NCI-H1092 treated with DMSO at 0.1 percent for 48 hours (cell line): ENCODE data around the gene FSTL4.

Source experiments
- DNase-seq: peaks from one replicate; lab custom pipeline; 2025; lab: John Stamatoyannopoulos, UW

FSTL4 gene

GRCh38 chr5:133338504-133339355 lies 273.6 kb downstream of the FSTL4 start:
- DNase-seq: no peak

DNA sequence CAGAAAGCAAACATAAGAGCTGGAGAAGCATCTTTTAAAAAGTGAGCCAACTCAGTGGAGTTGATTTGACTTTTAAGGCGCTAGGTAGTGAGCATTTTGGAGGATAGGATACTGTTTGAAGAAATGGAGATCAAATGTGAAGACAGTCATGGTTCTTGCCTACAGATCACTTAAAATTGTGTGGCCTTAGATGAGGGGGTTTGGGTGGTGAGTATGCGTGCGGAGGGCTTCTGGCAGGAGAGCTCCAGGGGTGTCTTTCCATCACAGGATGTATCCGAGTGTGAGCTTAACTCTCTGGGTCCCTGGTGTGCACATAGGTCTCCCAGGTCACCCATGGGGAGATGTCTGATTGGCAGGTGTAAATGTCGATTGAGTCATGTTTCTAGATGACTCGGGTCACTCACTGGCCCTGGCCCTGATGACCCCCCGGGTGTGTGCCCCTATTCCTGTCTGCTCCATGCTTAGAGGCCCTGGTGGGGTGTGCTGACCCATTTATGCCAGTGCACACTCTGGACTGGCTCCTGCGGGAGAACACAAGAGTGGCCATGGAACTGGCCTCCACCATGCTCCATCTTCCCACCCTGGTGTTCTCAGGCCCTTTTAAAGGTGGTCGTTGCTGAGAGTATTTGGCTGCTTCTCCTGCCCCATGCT lies 274.4 kb downstream of the FSTL4 start:
- no peak for DNase-seq

DNA sequence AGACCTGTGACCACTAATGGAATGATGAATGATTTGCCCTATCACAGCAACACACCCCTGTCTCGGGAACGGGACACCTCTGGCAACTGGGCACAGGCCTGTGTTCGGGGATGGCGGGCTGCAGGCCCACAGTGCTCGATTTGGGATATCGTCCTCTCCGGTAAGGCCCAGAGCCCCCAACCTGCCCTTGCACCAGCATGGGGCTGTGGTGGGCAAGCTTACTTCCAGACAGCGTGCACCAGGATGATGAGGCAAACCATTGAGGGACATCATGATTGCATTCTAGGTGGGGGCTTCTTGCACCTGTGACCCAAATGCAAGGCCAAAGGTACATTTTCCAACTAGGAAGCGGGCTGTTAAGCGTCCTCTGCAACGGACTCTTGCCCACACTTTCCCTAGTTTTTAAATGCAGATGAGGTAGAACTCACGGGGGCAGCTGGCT lies 275.4 kb downstream of the FSTL4 start:
- no peak for DNase-seq

DNA sequence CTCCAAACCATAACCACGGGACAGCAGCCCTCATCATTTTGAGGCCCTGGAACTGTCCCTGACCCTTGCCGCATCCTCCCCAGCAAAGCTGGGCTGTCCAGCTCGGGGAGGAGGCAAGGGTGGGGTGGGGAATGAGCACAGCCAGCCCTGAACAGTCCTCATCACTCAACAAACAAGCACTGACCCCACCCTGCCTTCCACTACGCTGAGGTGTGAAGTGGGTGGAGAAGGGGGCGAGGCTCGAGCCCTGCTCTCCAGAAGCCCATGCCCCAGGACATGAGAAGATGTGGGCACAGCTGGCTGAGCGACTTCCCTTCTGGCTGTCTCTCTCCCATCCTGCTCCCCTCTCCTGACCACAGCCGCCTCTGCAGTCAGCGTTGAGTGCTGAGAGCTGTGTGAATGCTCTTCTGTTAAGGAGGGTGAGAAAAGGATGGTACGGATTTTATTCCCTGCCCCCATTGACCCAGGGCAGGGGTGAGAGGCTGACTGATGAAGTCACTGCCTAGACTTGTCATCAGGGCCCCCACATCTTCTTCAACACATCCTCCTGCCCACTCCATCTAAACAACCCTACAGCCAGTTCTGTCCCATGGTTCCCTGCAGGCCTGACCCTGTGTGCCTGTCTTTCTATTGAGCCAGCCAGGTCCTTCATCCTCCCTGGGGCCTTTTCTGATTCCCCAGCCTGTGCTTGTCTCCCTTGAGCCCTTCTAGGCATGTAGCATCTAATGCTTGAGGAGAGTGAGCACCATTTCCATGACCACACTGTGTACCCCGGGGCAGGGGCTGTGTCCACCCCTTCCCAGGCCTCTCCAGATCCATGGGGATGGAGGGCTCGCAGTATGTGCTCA lies 276.0 kb downstream of the FSTL4 start:
- no peak for DNase-seq

DNA sequence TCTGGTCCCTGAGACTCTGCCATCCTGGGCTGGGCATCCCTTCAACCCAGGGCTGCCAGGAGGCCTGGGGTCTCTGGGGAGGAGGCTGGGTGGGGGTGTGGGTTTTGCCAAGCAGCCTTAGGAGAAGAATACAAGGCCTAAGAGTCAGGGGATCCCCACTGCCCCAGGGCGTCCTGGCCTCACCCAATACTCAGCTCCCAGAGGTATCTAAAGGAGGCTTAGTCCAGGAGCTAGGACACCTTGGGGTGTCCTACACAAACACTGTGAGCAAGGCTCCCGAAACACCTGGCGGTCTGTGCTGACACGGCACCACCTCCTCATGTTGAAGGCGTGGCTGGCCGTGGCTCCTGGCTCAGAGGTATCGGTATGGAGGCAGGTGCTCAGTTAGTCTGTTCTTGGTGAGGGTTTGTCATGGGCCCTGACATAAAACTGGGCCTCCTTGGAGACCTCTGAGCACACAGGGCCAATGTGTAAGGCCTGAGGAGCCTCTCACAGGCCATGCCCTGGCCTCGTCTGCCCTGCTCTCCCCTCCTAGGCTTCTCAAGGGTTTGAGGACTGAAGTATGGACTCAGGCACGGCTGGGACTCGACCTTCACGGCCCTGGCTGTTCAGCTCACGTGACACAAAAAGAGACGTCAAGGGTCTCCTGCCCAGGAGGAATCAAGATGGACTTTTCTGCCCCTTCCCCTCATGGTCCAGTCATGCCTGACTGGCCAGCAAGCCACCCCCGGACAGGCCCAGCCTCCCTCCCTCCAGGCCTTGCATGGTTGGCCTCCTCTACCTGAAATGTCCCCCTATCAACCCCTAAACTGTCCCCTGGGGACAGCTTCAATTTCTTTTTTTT lies 277.3 kb downstream of the FSTL4 start:
- no peak for DNase-seq

GRCh38 chr5:133333326-133334150 lies 278.8 kb downstream of the FSTL4 start:
- DNase-seq: no peak

DNA sequence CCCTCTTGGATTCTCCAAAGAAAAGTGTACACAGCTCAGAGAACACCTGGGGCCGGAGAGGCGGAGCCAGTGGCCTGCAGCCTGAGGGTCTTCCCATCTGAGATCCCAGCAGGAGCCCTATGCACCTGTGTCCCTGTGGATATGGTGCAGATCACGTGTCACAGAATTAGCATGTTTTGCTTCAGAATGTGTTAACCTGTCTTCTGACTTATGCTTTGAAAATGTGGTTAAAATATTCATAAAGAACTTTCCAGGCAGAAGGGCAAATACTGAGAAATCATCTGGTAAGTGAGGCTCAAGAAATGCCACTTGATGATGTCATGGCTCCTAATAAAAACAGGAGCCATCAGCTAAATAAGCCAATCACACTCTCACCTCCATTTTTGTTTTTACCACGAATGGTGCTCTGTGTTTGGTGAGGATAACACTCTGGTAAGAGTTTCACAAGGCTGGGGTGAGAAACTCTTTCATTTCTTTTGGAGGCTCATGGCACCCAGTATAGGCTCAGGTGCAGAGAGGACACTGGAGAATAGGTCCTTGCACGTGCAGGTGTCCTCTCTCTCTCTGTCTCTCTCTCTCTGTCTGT lies 279.8 kb downstream of the FSTL4 start:
- DNase-seq: no peak

DNA sequence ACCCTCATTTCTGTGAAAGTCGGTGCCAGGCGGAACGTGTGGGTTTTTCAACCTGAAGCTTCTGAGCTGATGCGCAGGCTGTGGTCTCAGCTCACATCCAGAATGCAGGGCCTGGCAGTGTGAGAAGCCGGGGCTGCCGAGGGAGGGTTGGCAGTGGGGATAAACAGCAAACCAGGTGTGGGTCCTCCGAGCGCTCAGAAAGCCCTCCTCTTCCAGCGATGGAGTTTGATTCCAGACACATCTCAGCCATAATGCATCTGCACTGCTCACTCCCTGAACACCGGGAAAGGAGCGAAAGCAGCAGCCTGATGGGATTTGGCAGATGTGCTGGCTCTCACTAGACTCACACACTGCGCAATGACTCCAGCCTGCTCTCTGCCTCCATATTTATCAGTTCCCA lies 280.4 kb downstream of the FSTL4 start:
- no peak for DNase-seq

- DNase-seq: no peak
These were observed 281.4 kb downstream of the FSTL4 start for GRCh38 chr5:133330956-133331355.

DNA sequence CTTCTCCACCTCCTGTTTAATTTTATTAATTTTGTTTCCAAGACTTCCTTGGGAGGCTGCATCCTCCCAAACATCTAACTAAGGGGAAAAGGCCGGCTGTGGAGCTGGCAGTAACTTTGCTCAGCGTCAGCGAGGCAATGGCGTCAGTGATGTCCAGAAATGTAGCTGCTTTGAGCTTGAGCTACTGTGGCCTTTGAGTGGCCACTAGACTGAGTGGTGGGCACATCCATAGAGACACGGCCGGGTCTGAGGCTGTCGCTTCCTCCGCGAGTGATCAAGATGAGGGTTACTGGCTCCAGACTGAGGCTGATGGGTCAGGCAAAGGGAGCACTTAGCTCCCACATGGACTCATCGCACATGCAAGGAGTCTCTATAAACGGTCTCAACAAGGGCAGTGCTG lies 283.5 kb downstream of the FSTL4 start:
- no peak for DNase-seq

DNA sequence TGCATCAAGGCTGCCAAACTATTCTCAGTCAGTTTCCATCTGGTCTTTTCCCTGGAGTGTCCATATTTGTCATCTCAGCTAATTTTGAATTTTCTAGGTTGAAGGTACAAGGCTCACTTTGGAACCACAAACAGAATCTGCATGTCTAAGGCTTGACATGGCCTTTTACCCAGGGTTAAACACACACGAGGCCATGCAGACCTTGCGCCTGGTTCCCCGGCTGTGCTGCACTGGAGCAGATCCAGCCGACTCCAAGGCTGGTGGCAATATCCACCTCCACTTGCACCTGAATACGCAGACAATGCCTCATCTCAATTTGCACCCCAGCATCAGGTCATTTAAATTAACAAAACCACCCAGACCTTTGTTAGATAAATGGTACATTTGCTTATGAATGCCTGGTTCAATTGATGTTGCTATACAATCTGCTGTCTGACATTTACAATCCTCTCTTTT lies 284.4 kb downstream of the FSTL4 start:
- DNase-seq: no peak

GRCh38 chr5:133326361-133326760 lies 286.0 kb downstream of the FSTL4 start:
- no peak for DNase-seq

DNA sequence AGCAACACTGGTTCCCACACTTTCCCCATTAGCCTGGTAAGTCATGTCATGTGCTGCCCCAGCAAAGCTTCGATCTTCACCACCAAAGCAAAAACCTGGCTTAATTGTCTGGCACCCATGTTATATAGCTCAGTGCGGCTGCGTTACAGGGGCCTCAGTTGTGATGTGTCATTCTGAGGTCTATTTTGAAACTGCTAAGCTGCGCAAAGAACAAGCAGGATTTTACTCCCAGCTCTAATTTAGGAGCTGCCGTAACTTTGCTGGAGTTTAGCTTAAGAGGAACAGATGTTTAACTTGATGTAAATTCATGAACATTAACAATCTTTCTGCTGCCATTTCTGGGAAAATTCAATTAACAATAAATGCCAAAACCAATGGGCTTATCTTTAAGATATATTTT lies 286.5 kb downstream of the FSTL4 start:
- DNase-seq: no peak

DNA sequence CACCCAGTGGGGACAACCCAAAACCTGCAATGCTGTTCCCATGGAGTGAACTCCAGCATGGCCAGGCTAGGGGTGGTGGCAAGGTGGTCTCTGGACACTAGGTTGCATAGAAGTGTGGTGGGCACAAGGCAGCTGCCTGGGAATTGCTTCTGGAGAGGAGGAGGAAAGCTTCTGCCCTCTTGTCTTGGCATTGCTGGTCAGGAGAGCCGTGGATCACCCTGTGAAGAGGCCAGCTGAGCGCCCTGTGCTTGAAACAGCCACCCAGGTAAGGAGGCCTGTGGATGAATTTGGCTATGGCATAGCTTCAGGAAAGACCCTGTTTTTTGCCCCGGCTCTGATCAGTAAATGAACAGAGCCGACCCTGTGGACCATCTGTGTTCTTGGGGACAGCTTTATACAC lies 287.4 kb downstream of the FSTL4 start:
- no peak for DNase-seq

DNA sequence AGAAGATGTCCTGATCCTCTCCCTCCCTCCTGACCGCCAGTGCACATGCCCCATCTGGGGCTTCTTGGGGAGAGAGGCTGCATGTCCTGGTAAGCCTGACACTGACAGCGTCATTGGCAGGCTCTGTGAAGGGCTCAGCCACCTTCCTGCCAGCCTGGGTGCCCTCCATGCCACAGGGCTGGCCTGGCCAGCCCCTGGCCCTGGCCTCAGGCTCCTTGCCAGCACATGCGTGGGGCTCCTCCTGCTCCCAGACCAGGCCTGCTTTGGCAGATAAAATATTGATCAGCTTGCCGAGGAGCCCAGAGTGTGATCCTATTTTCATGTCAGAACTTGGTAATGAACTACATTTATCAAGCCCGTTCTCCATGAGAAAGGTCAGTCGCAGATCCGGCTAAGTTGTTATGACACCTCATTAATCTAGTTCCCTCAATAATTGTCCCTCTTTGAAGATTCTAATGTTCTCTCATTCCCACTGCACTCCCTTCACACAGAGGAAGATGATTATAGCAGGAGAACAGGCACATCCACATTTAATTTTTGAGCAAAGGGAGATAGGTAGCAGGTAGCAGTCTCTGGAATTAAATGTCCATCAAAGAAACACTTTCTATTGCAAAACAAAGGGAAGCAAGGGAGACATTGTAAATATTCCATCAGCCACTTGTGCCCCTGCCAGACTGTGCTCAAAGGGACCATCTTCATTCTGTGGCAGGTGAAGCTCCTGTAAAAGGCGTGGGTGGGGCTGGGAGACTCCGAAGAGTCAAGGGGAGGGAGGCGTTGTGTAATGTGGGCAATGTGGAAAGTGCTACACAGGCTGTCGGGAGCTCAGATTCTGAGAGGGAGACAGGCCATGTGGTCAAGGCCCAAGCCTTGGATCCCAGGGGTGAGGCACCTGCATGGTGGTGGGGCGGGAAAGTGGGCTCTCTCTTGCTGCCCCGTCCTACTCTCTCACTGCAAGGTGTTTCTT lies 288.6 kb downstream of the FSTL4 start:
- DNase-seq: no peak

DNA sequence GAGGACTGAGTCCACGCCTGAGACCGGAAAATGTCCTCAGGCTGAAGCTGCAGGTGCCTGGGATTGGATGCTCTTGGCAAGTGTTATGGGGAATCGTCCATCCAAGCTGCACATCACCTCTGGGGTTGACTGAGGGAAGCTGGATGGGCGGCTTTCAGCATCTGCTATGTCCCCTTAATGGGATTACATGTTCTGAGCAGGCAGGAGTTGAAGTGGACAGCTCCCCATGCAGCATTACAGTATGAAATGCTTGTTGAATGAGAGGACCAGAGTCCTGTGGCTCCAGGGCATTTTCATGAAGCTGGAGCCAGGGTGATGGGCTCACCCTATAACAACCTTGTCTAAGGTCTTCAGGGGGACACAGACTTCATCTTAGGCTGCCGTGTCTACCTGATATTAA lies 289.6 kb downstream of the FSTL4 start:
- DNase-seq: no peak

DNA sequence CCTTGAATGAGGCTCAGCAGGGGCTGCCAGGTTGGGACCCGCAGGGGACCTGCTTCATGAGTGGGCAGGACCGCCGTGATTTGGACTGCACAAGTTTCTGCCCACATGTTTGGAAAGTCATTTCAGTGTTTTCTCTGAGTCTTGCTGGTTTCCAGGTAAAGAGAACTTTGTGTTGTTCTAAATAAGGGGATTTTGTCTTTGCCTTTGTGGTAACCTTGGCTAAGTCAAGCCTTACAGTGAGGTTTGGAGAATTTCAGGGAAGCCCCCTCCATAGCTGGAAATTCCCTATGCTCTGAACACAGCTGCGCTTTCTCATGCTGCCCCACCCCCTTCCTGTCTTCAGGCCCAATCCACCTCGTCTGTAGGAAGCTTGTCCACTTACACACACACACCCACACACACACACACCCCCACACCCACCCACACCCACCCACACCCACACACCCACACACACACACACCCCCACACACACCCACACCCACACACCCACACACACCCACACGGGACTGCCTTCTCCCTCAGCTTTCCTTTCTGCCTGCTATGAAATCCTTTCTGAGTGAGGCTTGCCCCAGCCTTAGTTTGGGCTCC lies 290.4 kb downstream of the FSTL4 start:
- DNase-seq: no peak

DNA sequence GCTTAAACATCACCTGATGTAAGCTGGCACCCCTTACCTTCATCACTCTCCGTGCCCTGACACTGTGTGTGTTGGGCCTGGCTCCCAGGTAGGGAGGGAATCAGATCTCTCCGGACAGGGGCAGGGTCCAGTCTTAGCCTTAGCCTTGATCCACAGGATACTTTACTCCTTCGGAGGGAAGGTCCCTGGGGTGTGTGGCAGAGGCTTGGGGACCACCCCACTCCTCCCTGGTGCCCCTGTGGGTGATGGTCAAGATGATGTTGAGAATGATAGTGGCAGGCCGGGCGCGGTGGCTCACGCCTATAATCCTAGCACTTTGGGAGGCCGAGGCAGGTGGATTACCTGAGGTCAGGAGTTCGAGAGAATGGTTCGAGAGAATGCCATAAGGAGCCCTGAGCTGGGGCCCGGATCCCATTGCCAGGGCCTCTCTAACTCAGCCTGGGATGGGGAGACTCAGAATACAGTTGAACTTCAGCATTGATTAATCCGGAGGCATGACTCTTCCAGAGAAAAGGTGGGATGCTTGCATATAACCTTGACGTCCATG lies 291.0 kb downstream of the FSTL4 start:
- DNase-seq: no peak
